ENCODE measurements around the gene SLC16A2.

The SLC16A2 gene

DNA sequence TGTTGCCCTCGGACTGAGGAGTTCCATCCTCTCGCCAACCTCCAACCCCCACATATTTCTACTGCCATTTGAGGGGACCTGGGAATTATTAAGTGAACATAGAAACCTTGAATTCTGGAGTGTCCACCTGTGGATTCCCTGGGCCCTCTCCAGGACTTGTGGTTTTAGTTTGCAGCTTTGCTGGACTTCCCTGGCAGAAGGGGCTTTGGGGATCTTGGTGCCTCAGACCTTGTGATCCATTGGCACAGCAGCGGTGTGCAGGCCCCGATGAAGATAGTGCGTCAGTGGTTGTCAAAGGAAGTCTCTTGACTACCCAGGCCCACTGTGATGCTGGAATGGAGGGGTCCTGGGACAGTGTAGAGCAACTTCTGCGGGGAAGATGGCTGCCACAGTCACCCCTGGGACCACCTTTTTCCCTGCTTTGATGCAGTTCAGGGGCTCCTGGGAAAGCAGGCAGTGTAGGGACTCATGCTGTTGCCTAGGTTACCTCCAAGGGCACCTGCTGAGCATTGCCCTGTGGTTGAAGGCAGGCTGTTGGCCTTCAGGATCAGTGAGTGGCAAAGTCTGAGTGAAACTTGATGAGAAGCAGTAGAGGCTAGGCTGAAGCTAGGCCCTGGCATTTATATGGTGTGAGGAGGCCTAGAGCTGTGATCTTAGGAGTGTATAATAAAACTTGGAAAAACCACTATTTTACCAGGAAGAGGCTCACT lies 2.2 kb downstream of the SLC16A2 start:
- no peak for TF ChIP-seq L3MBTL2 (conservative IDR thresholded peaks at IDR 0.05)
- TF ChIP-seq CTBP1 (IDR thresholded peaks at IDR 0.05; ENCODE audit: borderline replicate concordance), result no peak
- TF ChIP-seq LEF1 (IDR thresholded peaks at IDR 0.05; ENCODE audit: borderline replicate concordance), result no peak
- TF ChIP-seq ZNF384 (IDR thresholded peaks at IDR 0.05), result no peak
- no peak for TF ChIP-seq TARDBP (IDR thresholded peaks at IDR 0.05)
- no peak for TF ChIP-seq FOXM1 (IDR thresholded peaks at IDR 0.05; ENCODE audit: borderline replicate concordance)
- TF ChIP-seq SUZ12 (IDR thresholded peaks at IDR 0.05), result no peak
- TF ChIP-seq SP1 (IDR thresholded peaks at IDR 0.05), result no peak
- TF ChIP-seq FOXK2 (IDR thresholded peaks at IDR 0.05), result no peak
- no peak for TF ChIP-seq HDGF (IDR thresholded peaks at IDR 0.05; ENCODE audit: borderline replicate concordance)
- CTCF ChIA-PET, result no interaction called here
- POLR2A ChIA-PET, result no interaction called here
- no peak for DNase-seq (ENCODE audit: extremely low spot score)

DNA sequence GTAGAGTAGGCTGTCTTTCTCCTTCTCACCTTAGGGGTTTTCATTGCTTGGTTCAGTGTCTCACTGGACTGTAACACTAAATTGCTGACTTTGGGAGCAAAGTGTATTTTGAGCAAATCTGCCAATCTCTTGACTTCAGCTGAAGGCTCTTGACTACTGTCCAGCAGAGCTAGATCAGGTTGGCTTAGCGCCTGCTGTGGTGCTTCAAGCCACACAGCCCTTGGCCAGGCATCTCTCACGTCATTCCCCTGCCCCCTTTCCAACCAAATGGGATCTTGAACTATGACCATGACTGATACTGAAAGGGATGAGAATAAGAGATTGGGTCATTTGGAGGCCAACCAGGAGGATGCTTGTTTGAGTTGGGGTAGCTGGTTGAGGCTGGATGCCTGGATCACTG lies 4.8 kb downstream of the SLC16A2 start:
- TF ChIP-seq BHLHE40 (IDR thresholded peaks at IDR 0.05; ENCODE audit: borderline replicate concordance) (no peak), FOXA1 (IDR thresholded peaks at IDR 0.05) (no peak), FOXM1 (IDR thresholded peaks at IDR 0.05; ENCODE audit: borderline replicate concordance) (no peak), L3MBTL2 (conservative IDR thresholded peaks at IDR 0.05) (no peak), SUZ12 (IDR thresholded peaks at IDR 0.05) (no peak), CTBP1 (IDR thresholded peaks at IDR 0.05; ENCODE audit: borderline replicate concordance) (no peak), NFRKB (IDR thresholded peaks at IDR 0.05) (no peak), SP1 (IDR thresholded peaks at IDR 0.05) (no peak), TARDBP (IDR thresholded peaks at IDR 0.05) (no peak)
- DNase-seq (ENCODE audit: extremely low spot score), result no peak
- POLR2A ChIA-PET, result no interaction called here
- CTCF ChIA-PET, result no interaction called here

GRCh38 chrX:74426615-74427014 lies 5.3 kb downstream of the SLC16A2 start:
- CTCF ChIA-PET, result no interaction called here
- no peak for DNase-seq (ENCODE audit: extremely low spot score)
- POLR2A ChIA-PET, result no interaction called here
- no peak for TF ChIP-seq LEF1 (IDR thresholded peaks at IDR 0.05; ENCODE audit: borderline replicate concordance)

- no peak for DNase-seq (ENCODE audit: extremely low spot score)
- no peak for TF ChIP-seq FOXK2 (IDR thresholded peaks at IDR 0.05)
- CTCF ChIA-PET, result interaction anchor here (0.7 to 0.8 kb wide), 2 partner anchors 17 to 61 kb away, joined by 3 to 4 read pairs; no protein-coding TSS in a partner anchor
- POLR2A ChIA-PET, result interaction anchor here (1.3 kb wide), 1 partner anchor 12 kb away, joined by 4 read pairs; no protein-coding TSS in a partner anchor
These were observed 10.5 kb downstream of the SLC16A2 start for GRCh38 chrX:74431797-74432196.

DNA sequence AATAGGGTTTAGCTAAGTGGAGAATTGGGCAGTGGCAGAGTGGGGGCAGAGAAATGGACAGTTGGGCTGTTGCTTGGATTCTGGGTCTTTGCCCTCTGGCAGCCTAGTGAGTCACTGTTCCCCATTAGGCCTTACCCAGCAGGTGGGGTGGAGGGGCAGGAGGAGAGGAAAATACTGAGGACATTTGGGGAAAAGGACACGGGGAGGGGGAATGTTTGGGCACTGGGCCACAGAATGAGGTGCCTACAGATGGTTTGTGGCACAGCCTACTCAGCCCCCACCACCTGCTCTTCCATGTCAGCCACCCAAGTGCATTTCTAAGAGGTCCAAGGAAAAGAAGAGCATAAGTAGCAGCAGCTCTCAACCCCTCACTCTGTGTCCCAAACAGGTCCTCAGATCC lies 13.0 kb downstream of the SLC16A2 start:
- no peak for TF ChIP-seq LEF1 (IDR thresholded peaks at IDR 0.05; ENCODE audit: borderline replicate concordance)
- TF ChIP-seq ARNT (IDR thresholded peaks at IDR 0.05), result no peak
- no peak for TF ChIP-seq BHLHE40 (IDR thresholded peaks at IDR 0.05; ENCODE audit: borderline replicate concordance)
- TF ChIP-seq PKNOX1 (IDR thresholded peaks at IDR 0.05), result no peak
- TF ChIP-seq TARDBP (IDR thresholded peaks at IDR 0.05), result no peak
- no peak for TF ChIP-seq L3MBTL2 (conservative IDR thresholded peaks at IDR 0.05)
- no peak for TF ChIP-seq SUZ12 (IDR thresholded peaks at IDR 0.05)
- no peak for TF ChIP-seq HDGF (IDR thresholded peaks at IDR 0.05; ENCODE audit: borderline replicate concordance)
- no peak for TF ChIP-seq ZNF384 (IDR thresholded peaks at IDR 0.05)
- no peak for TF ChIP-seq NFRKB (IDR thresholded peaks at IDR 0.05)
- no peak for TF ChIP-seq FOXK2 (IDR thresholded peaks at IDR 0.05)
- TF ChIP-seq FOXM1 (IDR thresholded peaks at IDR 0.05; ENCODE audit: borderline replicate concordance), result no peak
- TF ChIP-seq CTBP1 (IDR thresholded peaks at IDR 0.05; ENCODE audit: borderline replicate concordance), result no peak
- TF ChIP-seq ELF4 (IDR thresholded peaks at IDR 0.05), result no peak
- no peak for TF ChIP-seq SP1 (IDR thresholded peaks at IDR 0.05)
- no peak for TF ChIP-seq FOXA1 (IDR thresholded peaks at IDR 0.05)
- DNase-seq (ENCODE audit: extremely low spot score), result no peak
- ChIA-PET CTCF (no interaction called here), POLR2A (no interaction called here)

GRCh38 chrX:74437530-74437929 lies 16.2 kb downstream of the SLC16A2 start:
- ChIA-PET CTCF (no interaction called here), POLR2A (interaction anchor here (1.4 kb wide), 1 partner anchor 18 kb away, joined by 3 read pairs; no protein-coding TSS in a partner anchor)
- DNase-seq (ENCODE audit: extremely low spot score), result no peak
- TF ChIP-seq FOXK2 (IDR thresholded peaks at IDR 0.05) (no peak), FOXM1 (IDR thresholded peaks at IDR 0.05; ENCODE audit: borderline replicate concordance) (no peak), LEF1 (IDR thresholded peaks at IDR 0.05; ENCODE audit: borderline replicate concordance) (no peak), ZNF384 (IDR thresholded peaks at IDR 0.05) (no peak), SP1 (IDR thresholded peaks at IDR 0.05) (no peak), BHLHE40 (IDR thresholded peaks at IDR 0.05; ENCODE audit: borderline replicate concordance) (no peak), HDGF (IDR thresholded peaks at IDR 0.05; ENCODE audit: borderline replicate concordance) (no peak)

- no peak for DNase-seq (ENCODE audit: extremely low spot score)
- no peak for TF ChIP-seq ZNF384 (IDR thresholded peaks at IDR 0.05)
- no peak for TF ChIP-seq PKNOX1 (IDR thresholded peaks at IDR 0.05)
- no peak for TF ChIP-seq SUZ12 (IDR thresholded peaks at IDR 0.05)
- no peak for TF ChIP-seq FOXA1 (IDR thresholded peaks at IDR 0.05)
- TF ChIP-seq HDGF (IDR thresholded peaks at IDR 0.05; ENCODE audit: borderline replicate concordance), result no peak
- TF ChIP-seq SP1 (IDR thresholded peaks at IDR 0.05), result no peak
- POLR2A ChIA-PET, result no interaction called here
- CTCF ChIA-PET, result no interaction called here
These were observed 17.5 kb downstream of the SLC16A2 start for GRCh38 chrX:74438764-74439163.

Data from HEK293T (cell line).